HCT116 (cell line): ENCODE results near the gene CRELD2. TPM values are rescaled to one million over a fixed set of nuclear protein-coding genes. Genes with fewer than 3 reads are reported as not detected.

Experiments
- ATAC-seq: fragments of 200-7000 bp; cut with Tn5 transposase; 2 replicates; pipeline ENCODE4 v1.9.1; 2020; ENCODE audit warnings: mild to moderate bottlenecking, moderate library complexity
- BruUV-seq: library from RNA; stranded (reverse); fragments of 400-500 nt; replicated peaks from 2 replicates; lab custom pipeline; 2021; lab: Mats Ljungman, UMichigan
- CTCF ChIA-PET: fragments of 300-600 bp; sonication (Branson Sonifier 250); formaldehyde crosslinking; loops from one replicate; lab custom pipeline; 2021; ENCODE audit warnings: antibody characterized with exemption; lab: Charles Lee
- POLR2A ChIA-PET: fragments of 300-600, 350-600 bp; sonication (Branson Sonifier 250); formaldehyde crosslinking; loops from one replicate; lab custom pipeline; 2021; ENCODE audit warnings: antibody characterized with exemption; lab: Charles Lee
- RAD21 ChIA-PET, 2 experiments: fragments of 300-600 bp; sonication (Branson Sonifier 250); formaldehyde crosslinking; loops; one replicate each; lab custom pipeline; 2023; ENCODE audit warnings: low total read pairs in 2 of 2; ENCODE audit not compliant: uncharacterized antibody in 2 of 2, unreplicated experiment in 2 of 2, low non-redundant PET in 1 of 2; lab: Charles Lee
- DNase-seq: peaks from one replicate; pipeline ENCODE4 v3.0.0-alpha.2; 2010; ENCODE audit warnings: low read depth, low spot score
- H2AFZ ChIP-seq: fragments of 200-600 bp; shearing (Covaris generic), sonication (generic); 2 replicates; pipeline ENCODE4 v1.6.1; 2017; ENCODE audit warnings: low read depth, mixed run types, mixed read lengths, antibody characterized with exemption, low read length; ENCODE audit not compliant: poor library complexity, severe bottlenecking
- H3K27ac ChIP-seq: 2 replicates; pipeline ENCODE4 v1.5.1; 2012; ENCODE audit warnings: low read depth, low read length
- H3K27me3 ChIP-seq: fragments of 200-600 bp; sonication (generic); 2 replicates; pipeline ENCODE4 v1.6.1; 2016; ENCODE audit warnings: mixed run types, low read length, mixed read lengths; ENCODE audit not compliant: insufficient read depth
- H3K36me3 ChIP-seq, 2 experiments: fragments of 200-500 bp in 1 of 2; fragments of 200-600 bp in 1 of 2; sonication (Bioruptor generic) in 1 of 2; sonication (generic) in 1 of 2; 2 replicates each; pipeline versions ENCODE4 v1.5.1 to v1.6.1; 2014 to 2016; ENCODE audit warnings: low read length in 2 of 2, inconsistent platforms in 1 of 2, mixed read lengths in 1 of 2, mixed run types in 1 of 2; ENCODE audit not compliant: insufficient read depth in 2 of 2, control insufficient read depth in 1 of 2
- H3K4me1 ChIP-seq, 2 experiments: fragments of 200-600 bp in 1 of 2; sonication (generic) in 1 of 2; 2 replicates each; pipeline versions ENCODE4 v1.5.1 to v1.6.1; 2012 to 2017; ENCODE audit warnings: low read length in 2 of 2, inconsistent platforms in 1 of 2, mild to moderate bottlenecking in 1 of 2, mixed read lengths in 1 of 2, mixed run types in 1 of 2, moderate library complexity in 1 of 2; ENCODE audit not compliant: insufficient read depth in 2 of 2, control insufficient read depth in 1 of 2
- H3K4me2 ChIP-seq: fragments of 200-600 bp; sonication (generic); 2 replicates; pipeline ENCODE4 v1.6.1; 2017; ENCODE audit warnings: mixed run types, low read length, mixed read lengths
- H3K4me3 ChIP-seq, 2 experiments: fragments of 200-600 bp in 1 of 2; sonication (generic) in 1 of 2; replicated peaks in 1 of 2; 2 replicates each; pipeline ENCODE4 v1.5.1; 2011 to 2016; ENCODE audit warnings: low read length in 2 of 2, control low read depth in 1 of 2, low read depth in 1 of 2, mild to moderate bottlenecking in 1 of 2, mixed read lengths in 1 of 2, mixed run types in 1 of 2
- H3K79me2 ChIP-seq: fragments of 200-600 bp; sonication (generic); 2 replicates; pipeline ENCODE4 v1.6.1; 2017; ENCODE audit warnings: mild to moderate bottlenecking, mixed run types, low read length, moderate library complexity, mixed read lengths; ENCODE audit not compliant: insufficient read depth
- H3K9ac ChIP-seq: fragments of 200-600 bp; sonication (generic); 2 replicates; pipeline ENCODE4 v1.6.1; 2016; ENCODE audit warnings: low read length, mixed read lengths
- H3K9me2 ChIP-seq: fragments of 200-600 bp; sonication (generic), shearing (Covaris generic); 2 replicates; pipeline ENCODE4 v1.6.1; 2017; ENCODE audit warnings: mixed run types, mild to moderate bottlenecking, moderate library complexity; ENCODE audit not compliant: insufficient read depth
- H3K9me3 ChIP-seq, 2 experiments: fragments of 200-500 bp in 1 of 2; fragments of 200-600 bp in 1 of 2; sonication (Bioruptor generic) in 1 of 2; sonication (generic) in 1 of 2; 2 replicates each; pipeline ENCODE4 v1.6.1; 2014 to 2017; ENCODE audit warnings: low read length in 2 of 2, mixed read lengths in 2 of 2, inconsistent platforms in 1 of 2, low read depth in 1 of 2, mild to moderate bottlenecking in 1 of 2, mixed run types in 1 of 2, moderate library complexity in 1 of 2; ENCODE audit not compliant: control insufficient read depth in 1 of 2, insufficient read depth in 1 of 2
- H4K20me1 ChIP-seq: fragments of 200-600 bp; sonication (generic), shearing (Covaris generic); 2 replicates; pipeline ENCODE4 v1.6.1; 2017; ENCODE audit warnings: mixed run types, mild to moderate bottlenecking, moderate library complexity; ENCODE audit not compliant: insufficient read depth
- ATF3 ChIP-seq: IDR thresholded peaks from 2 replicates; pipeline ENCODE4 v1.6.1; 2012
- CBX3 ChIP-seq: IDR thresholded peaks from 2 replicates; pipeline ENCODE4 v1.6.1; 2012; ENCODE audit warnings: low read depth
- CEBPB ChIP-seq: IDR thresholded peaks from 2 replicates; pipeline ENCODE4 v1.6.1; 2012; ENCODE audit warnings: low read depth
- CTCF ChIP-seq, 3 experiments: fragments of 200-600 bp in 1 of 3; sonication (generic) in 1 of 3; IDR thresholded peaks in 2 of 3; conservative IDR thresholded peaks in 1 of 3; 2 replicates each; pipeline ENCODE4 v1.5.1; 2012 to 2017; ENCODE audit warnings: low read depth in 2 of 3, low read length in 2 of 3, antibody characterized with exemption in 1 of 3, borderline replicate concordance in 1 of 3, control low read depth in 1 of 3, mild to moderate bottlenecking in 1 of 3, mixed read lengths in 1 of 3, mixed run types in 1 of 3, moderate library complexity in 1 of 3; ENCODE audit not compliant: insufficient read depth in 1 of 3
- EGR1 ChIP-seq: IDR thresholded peaks from 2 replicates; pipeline ENCODE4 v1.6.1; 2012; ENCODE audit warnings: low read depth
- EZH2 ChIP-seq: fragments of 200-600 bp; sonication (generic); IDR thresholded peaks from 2 replicates; pipeline ENCODE4 v1.6.1; 2017; ENCODE audit warnings: antibody characterized with exemption, mixed run types
- EZH2phosphoT487 ChIP-seq: fragments of 200-600 bp; IDR thresholded peaks from 2 replicates; pipeline ENCODE4 v1.6.1; 2018; ENCODE audit warnings: antibody characterized with exemption, borderline replicate concordance
- POLR2AphosphoS5 ChIP-seq: IDR thresholded peaks from 2 replicates; pipeline ENCODE4 v1.6.1; 2011; ENCODE audit warnings: mild to moderate bottlenecking, low read depth, low read length, moderate library complexity
- RAD21 ChIP-seq: IDR thresholded peaks from 2 replicates; pipeline ENCODE4 v1.6.1; 2012; ENCODE audit warnings: low read depth, mild to moderate bottlenecking
- SIN3A ChIP-seq: IDR thresholded peaks from 2 replicates; pipeline ENCODE4 v1.6.1; 2012; ENCODE audit warnings: low read depth
- SP1 ChIP-seq: IDR thresholded peaks from 2 replicates; pipeline ENCODE4 v1.6.1; 2012; ENCODE audit warnings: low read depth
- TCF7L2 ChIP-seq: IDR thresholded peaks from 2 replicates; pipeline ENCODE4 v1.7.0; 2011; ENCODE audit warnings: borderline replicate concordance, inconsistent platforms; ENCODE audit not compliant: insufficient read depth, insufficient read length; ENCODE audit errors: extremely low read depth
- YY1 ChIP-seq: IDR thresholded peaks from 2 replicates; pipeline ENCODE4 v1.6.1; 2011; ENCODE audit warnings: low read length, low read depth, moderate library complexity, mild to moderate bottlenecking; ENCODE audit not compliant: insufficient replicate concordance; ENCODE audit errors: extremely low read depth
- intact Hi-C: fragments of 100-400 bp; cut with micrococcal nuclease; formaldehyde crosslinking; loops from 2 replicates; pipeline ENCODE4 v1.10.0; 2022
- total RNA-seq: library from RNA; stranded (reverse); gene quantifications from one replicate; pipeline ENCODE4 v1.2.1, GENCODE V29; 2021; ENCODE audit not compliant: unreplicated experiment

Gene CRELD2
- total RNA-seq, 1 experiment from 2014 or later: 45.8 TPM

DNA sequence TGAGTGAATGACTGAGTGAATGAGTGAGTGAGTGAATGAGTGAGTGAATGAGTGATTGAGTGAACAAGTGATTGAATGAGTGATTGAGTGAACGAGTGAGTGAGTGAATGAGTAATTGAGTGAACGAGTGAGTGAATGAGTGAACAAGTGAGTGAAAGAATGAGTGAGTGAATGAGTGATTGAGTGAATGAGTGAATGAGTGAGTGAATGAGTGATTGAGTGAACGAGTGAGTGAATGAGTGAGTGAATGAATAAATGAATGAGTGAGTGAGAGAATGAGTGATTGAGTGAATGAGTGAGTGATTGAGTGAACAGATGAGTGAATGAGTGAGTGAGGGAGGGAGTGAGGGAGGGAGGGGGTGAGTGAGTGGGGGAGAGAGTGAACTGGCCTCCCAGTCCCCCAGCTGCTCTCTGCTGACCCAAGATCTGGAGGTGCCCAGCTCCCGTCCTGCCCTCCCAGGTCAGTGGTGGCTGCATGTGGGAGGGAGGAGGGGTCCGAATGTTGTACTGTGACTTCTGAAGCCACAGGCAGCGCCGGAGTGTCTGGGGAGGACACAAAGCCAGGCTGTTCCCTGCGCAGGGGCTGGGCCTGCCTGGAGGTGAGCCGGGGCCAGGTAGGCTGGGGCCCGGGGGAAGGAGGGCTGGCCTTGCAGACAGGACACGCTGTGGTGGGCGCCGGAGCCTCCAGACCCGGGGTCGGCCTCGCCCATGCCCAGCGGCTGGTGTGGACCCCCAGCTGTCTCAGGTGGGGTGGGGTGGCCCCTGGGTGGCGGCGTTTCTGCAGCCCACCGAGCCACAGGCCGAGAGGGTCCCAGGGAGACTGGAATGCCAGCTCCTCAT lies 24.4 kb downstream of the CRELD2 start:
- H3K9me2 ChIP-seq: no peaks in the 10 kb centered on the region
- no peaks in the 10 kb centered on the region for H3K27me3 ChIP-seq
- POLR2A ChIA-PET: interaction anchor here (1.1 kb wide), 1 partner anchor 28 kb away, joined by 3 read pairs; no protein-coding TSS in a partner anchor
- peak; percentile 29 for ATAC-seq
- no peaks in the 10 kb centered on the region for H3K9me3 ChIP-seq
- no peak overlapping the region for H3K4me2 ChIP-seq
- no peak overlapping the region; the same call in 1 of the 2 replicates for H3K27ac ChIP-seq
- H4K20me1 ChIP-seq: no peaks in the 10 kb centered on the region
- no peak overlapping the region for H2AFZ ChIP-seq
- BruUV-seq: no TSS peak
- TF ChIP-seq YY1 (no peak), EZH2phosphoT487 (no peak), EZH2 (no peak), POLR2AphosphoS5 (no peak), ATF3 (no peak)
- H3K79me2 ChIP-seq: no peaks in the 10 kb centered on the region
- peaks cover 8 to 17% of the 10 kb centered on the region in 2 experiments for H3K4me1 ChIP-seq
- H3K4me3 ChIP-seq: no peak overlapping the region
- intact Hi-C loops: no loop called here
- CTCF ChIA-PET: no interaction called here
- no peak overlapping the region for H3K9ac ChIP-seq
- no peaks in the 10 kb centered on the region for H3K36me3 ChIP-seq
- no peak for DNase-seq
- RAD21 ChIA-PET: no interaction called here

GRCh38 chr22:49943405-49943765 lies 25.0 kb downstream of the CRELD2 start:
- Histone ChIP-seq H2AFZ (no peak overlapping the region), H3K4me3 (no peak overlapping the region), H3K9me3 (no peaks in the 10 kb centered on the region), H3K36me3 (no peaks in the 10 kb centered on the region), H3K27ac (no peak overlapping the region; the same call in 1 of the 2 replicates), H3K27me3 (no peaks in the 10 kb centered on the region), H3K79me2 (no peaks in the 10 kb centered on the region), H3K9ac (no peak overlapping the region)
- DNase-seq: no peak
- POLR2A ChIA-PET: interaction anchor here (1.1 kb wide), 1 partner anchor 27 kb away, joined by 3 read pairs; no protein-coding TSS in a partner anchor
- no TSS peak for BruUV-seq
- TF ChIP-seq EGR1 (no peak), POLR2AphosphoS5 (no peak), SIN3A (no peak), RAD21 (no peak), TCF7L2 (no peak), SP1 (no peak), CTCF (IDR thresholded peaks at IDR 0.05 in 2 of 3, conservative IDR thresholded peaks at IDR 0.05 in 1 of 3; ENCODE audit: borderline replicate concordance in 1 of 3, insufficient read depth in 1 of 3, low read depth in 2 of 3, low read length in 2 of 3) (no peak), CBX3 (no peak), CEBPB (no peak)
- TF ChIP-seq, all 23 proteins: peak for 0
- ChIA-PET RAD21 (no interaction called here), CTCF (no interaction called here)
- Histone ChIP-seq H3K4me1 (peaks cover 10 to 18% of the 10 kb centered on the region in 2 experiments), H3K9me2 (no peaks in the 10 kb centered on the region), H3K4me2 (no peak overlapping the region), H4K20me1 (no peaks in the 10 kb centered on the region)
- intact Hi-C loops: no loop called here
- ATAC-seq: no peak
